ENCODE data around the gene MBNL1.

Gene MBNL1

DNA sequence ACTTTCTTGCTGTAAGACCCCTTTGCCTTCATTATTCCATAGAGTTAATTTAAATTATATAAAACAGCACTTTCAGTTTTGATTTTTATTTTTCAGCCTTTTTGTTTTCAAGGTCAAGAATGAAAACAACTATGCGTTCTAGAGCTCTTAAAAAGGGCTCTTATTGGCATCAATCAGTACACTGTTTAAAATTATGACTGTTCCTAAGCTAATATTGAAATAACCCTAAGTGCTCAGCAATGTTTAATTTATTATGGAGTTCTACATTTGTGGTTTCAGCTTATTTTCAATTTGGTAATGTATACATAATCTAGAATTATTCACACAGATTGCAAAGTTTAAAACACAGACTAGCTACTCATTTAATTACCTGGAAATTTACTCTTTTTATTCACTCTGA is 179.4 kb downstream of the MBNL1 start:
- DNase-seq (ENCODE audit: low spot score): no peak

DNA sequence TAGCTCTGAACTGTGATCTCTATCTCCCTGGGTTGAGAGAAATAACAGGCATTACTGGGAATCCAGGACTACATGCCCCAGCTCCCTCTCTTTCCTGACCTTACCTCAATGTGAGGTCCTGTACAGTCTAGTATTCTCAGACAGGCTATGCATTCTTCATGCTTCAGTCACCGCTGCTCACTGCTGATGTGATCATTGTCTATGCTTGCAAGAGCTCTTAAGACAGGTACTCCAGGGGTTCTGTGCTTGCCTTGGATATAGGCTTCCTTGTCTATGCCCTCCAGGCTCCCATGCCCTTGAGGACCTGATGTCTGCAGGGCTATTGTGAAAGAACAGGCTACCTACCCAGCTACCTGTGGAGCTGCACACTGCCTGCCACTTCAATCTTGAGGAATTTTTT is 183.6 kb downstream of the MBNL1 start:
- DNase-seq (ENCODE audit: low spot score): no peak

DNA sequence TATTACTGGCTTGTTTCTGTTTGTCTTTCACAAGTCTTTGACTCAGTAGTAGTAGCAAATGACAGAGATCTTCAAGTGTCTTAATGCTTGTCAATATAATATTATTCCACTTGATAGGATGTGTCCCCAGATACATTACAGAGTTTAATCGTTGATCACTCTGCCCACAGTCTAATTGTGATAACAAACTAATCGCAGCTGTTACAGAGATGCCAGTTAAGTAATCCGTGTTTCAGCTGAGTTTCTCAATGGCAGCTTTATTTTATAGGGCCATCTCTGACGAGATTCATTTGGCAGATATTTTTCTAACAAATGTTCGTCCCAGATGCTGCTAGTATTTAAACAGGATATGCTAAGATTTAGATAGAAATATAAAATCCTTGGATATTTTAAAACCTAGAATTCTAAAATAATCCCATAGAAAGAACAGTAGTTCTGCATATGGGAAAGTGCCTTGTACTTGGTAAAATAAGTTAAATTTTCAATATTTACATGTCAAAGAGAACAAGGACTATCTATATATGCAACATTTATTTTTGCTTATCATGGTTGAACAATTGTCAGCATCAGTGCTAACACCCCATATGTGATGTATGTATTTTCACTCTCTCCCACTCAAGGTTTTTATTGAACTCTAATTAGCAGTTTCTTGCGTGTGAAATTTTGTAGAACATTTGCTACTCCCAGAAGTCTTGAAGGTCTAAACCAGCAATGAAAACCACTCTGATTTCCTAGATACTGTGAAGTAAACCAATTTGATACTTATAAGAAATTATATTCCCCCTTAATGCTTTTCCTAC is 185.5 kb downstream of the MBNL1 start:
- DNase-seq (ENCODE audit: low spot score): no peak

DNA sequence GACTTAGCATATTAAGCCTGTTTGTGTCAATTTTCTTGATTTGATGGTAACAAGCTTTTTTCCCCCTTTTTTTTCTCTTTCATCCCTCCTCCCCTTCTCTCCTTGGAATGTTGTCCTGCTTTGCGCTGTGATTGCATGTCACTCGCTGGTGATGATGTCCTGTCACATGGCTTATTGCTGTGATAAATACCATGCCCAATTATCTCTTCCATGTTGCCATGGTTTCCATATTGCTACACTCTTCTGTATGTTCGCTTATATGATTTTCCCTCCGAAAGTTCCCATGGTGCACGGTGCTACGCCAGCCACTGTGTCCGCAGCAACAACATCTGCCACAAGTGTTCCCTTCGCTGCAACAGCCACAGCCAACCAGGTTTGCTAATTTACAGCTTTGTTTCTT is 187.3 kb downstream of the MBNL1 start:
- no peak for DNase-seq (ENCODE audit: low spot score)

DNA sequence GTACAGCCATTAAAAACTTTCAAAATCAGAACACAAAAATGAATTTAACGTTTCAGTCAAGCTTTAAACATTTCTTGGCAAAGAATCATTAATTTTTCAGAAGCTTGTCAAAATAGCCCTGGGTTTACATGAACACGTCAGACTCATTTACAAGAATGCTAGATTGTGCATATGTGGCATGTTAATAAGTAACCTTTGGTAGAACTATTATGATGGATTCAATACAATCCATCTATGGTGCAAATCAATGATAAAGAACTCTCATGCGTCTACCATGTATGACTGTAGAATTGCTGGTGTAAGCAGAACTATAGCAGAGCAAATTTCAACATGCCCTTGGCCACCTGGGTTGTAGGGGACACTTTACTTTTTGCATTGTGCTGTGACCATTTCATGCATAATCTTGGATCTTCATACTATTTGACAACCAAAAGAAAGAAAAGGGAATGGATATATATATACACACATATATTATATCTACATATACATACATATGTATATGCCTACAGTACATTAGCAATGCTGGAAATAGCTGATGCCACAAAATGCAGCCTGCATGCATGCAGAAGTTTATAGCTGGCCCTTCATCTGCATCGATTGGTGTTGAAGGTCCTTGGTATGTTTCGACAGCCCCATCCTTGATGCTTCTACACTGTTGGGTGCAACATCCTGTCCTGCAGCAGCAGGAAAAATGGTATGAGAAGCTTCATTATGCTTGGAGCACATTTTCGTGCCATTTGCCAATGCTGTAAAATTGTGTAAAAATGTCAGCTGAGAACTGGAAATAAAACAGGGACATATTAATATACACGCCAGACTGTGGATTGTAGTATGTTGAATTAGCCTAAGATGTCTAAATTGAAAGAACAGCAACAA is 189.0 kb downstream of the MBNL1 start:
- DNase-seq (ENCODE audit: low spot score): no peak

DNA sequence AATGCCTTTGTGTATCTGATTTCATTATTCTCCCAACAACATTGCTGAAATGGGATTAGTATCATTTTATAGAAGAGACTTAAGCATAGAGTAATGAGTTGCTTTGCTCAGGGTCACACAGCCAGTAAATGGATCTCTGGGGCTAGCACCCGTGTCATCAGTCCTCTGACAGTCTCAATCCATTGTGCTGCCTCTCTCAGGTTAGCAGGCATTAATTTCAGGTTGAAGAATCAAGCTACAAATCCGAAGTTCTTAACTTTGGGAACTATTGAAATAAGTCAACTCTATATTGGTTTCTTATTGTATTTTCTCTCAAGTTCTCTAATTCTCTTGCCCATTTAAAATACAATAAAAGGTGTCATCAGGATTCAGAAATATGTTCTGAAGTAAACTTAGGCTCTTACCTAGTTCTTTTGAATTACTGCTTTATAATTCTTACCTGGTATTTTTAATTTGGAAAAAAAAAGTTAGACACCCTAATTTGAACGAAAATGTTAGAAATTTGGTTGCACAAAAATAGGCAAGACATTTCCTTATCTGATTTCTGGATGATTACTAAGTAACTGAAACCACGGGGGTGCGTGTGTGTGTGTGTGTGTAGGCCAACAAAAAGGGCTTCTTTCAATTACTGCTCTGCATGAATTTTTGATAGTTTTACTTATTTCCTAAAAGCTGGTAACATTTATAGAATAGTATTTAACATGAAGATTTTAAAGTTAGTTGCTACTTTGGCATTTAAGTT is 189.8 kb downstream of the MBNL1 start:
- no peak for DNase-seq (ENCODE audit: low spot score)

DNA sequence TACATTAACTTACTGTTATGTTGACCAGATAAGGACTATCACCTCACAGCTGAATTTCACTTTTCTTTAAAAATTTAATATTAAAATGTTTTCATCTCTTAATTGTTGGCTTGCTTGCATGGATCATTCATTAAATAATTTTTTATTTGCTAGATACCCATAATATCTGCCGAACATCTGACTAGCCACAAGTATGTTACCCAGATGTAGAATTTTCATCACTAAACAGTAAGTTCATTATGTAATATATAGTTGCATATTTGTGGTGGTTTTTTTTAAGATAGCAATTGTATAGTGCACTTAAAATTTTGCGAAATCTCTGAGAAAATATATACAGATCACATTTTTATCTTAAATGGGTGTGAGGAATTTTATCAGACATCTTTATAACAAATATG is 190.4 kb downstream of the MBNL1 start:
- DNase-seq (ENCODE audit: low spot score): no peak

DNA sequence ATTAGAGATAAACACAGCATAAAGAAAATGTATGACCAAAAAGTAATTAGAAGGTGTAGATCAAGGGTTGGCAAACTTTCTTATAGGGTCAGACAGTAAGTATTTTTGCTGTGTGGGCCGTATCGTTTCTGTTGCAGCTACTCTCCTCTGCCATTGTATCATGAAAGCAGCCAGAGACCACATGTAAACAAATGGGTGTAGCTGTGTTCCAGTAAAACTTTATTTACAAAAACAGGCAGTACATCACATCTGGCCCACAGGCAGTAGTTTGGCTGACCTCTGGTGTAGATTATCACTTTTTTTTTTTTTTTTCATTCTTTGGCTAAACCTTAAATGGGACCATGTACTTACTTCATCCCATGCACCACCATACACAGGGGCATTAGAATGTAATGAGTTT is 190.8 kb downstream of the MBNL1 start:
- DNase-seq (ENCODE audit: low spot score): no peak

DNA sequence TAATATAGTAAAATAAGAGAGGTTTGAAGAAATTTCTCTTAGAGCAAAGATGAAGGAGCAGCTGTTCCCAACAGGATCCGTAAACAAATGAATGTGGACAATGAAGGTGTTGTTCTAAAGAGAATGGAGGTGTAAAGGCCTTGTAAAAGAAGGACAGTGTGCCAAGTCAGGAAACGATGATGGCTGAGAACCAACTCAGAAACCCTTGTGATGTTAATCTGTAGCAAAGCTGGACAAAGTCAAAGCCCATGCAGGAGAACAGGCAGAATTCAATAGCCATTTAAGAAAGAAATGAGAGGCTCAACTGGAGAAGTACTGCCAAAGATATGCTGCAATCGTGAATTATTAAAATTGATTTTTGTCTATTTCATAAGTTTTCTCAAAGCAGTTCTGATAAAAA is 192.2 kb downstream of the MBNL1 start:
- no peak for DNase-seq (ENCODE audit: low spot score)

DNA sequence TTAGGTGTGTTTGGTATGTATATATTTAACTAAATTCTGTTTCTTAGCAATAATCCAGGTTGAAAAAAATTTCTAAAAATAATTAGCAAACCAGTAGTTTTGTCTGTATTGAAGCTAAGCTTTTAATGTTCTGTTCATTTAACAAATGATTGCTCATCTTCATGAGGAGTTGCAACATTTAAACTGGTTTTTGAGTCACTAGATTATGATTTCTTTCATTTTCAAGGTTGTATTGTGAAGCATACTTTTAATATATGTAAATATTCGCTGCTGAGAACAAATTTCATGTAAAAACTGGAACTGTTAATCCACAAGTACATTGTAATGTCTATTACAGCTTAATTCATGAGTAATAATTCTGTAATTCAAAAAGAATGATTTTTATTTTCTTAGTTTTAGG is 192.7 kb downstream of the MBNL1 start:
- no peak for DNase-seq (ENCODE audit: low spot score)

DNA sequence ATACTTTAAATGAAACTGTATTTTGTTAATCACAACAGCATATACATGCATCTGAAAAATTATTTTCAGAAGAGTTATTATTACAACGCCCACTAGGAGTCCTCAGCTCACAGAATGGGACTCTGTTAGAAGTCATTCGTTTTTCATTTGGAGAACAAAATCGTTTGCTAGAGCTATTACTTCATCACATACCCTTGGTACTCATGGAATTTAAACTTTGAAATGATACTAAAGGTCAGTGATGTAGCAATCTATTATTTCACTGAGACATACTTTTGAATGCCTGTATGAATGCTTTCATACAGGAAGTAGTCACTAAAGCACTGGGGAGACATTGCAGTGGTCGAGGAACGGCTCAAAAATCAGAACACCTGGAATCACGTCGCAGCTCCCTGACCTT is 198.1 kb downstream of the MBNL1 start:
- DNase-seq (ENCODE audit: low spot score): peak; percentile 28

DNA sequence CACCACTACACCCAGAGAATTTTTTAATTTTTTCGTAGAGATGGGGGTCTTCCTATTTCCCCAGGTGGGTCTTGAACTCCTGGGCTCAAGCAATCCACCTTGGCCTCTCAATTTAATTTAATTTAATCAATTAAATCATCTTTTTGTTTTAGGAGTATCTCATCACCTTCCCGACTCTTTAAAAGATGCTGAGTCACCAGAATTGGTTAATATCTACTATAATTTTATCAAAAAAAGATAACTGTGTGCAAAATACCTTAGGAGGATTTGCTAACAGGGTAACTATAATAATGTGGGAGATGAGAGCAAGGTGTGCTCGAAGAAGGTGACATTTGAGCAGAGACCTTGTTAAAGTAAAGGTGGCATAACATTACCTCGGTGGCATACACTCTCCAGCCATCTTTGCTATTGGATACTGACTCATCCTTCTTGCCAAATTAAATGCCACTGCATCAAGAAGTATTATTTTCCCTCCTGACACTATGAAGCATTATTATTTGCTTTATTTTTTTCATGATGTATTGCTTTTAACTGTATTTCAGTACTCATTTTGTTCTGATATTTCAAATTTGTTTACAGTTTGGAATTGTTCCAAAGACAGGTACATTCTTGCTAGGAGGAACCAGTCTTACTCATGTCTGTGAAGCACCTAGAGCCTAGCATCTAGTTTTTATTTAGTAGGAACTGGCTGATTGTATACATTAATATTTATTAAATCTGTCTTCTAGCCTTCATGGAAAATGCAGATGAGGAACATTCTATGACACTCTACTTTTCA is 200.7 kb downstream of the MBNL1 start:
- DNase-seq (ENCODE audit: low spot score): no peak

DNA sequence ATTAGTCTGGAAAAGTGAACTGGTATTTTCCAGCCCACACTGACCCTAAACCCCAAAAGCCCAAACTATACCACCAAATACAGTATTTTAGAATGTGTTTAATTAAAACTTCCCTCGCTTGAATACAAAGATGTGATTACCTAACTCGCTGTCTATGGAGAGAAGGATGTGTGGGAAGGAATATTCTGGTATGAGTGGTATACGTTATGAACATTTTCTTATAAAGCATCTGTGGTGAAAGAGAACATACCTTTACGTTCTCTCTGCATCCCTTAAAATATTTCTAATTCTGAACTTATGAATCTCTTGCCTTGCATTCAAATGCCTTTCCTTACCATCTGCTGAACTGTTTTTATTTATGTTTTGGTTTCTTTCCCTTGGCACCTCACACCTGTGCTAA is 201.4 kb downstream of the MBNL1 start:
- no peak for DNase-seq (ENCODE audit: low spot score)

DNA sequence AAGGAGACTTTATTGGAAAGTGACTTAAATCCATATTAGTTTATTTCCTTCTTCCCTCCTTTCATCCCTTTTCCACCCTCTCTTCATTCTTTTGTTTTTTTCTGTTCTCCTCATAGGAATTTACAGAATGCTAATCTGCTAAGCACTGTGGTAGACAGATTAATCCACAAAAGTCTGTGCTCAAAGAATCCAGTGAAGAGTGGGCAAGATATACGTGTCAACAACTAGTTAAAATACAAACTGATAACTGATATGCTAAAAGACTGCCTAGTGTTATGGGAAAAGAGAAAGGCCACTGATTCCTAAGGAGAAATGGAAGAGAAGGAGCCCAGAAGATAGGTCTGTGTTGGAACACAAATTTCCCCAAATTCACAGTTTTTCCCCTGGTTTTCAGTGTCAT is 202.2 kb downstream of the MBNL1 start:
- no peak for DNase-seq (ENCODE audit: low spot score)

DNA sequence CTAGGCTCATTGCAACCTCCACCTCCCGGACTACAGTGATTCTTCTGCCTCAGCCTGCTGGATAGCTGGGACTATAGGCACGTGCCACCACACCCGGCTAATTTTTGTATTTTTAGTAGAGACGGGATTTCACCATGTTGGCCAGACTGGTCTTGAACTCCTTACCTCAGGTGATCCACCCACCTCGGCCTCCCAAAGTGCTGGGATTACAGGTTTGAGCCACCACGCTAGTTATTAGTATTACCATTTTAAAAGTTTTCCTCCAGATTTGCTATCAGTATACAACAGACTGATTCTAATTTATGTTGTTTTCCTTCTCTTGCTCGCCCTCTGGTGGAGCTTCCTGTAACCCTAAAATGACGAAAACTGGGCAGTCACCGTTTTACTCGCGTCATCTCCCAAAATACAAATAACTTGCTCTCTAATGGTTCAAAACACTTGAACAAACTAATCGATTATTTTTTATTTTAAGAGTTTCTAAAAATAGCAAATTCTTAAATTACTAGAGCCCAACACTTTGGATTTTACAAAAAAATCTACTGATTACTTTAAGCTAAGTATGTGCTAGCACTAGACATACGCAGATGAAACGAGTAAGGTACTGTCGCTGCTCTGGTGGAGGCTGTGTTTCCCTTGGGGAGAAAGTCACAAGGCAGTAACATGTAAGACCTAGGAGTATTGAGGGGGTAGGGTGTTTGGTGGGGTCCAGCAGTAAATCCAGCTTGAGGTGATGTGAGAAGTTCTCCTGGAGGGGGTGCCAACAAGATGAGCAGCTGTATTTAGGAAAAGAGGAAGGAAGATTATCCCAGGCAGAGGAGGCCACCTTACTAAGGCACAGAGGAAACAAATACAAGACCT is 203.3 kb downstream of the MBNL1 start:
- peak; percentile 69 for DNase-seq (ENCODE audit: low spot score)

DNA sequence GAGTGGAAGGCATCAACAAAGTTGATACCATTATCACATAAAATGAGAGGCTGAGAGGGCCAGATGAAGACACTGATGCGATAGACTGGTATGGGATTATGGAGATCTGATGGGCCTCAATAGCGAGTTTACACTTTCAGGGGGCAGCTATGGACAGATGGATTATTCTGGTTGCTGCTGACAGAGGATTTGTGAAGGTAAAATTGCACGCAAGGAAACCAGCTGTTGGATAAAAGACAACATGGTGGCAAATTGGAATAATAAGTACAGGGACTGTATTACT is 203.9 kb downstream of the MBNL1 start:
- DNase-seq (ENCODE audit: low spot score): no peak

DNA sequence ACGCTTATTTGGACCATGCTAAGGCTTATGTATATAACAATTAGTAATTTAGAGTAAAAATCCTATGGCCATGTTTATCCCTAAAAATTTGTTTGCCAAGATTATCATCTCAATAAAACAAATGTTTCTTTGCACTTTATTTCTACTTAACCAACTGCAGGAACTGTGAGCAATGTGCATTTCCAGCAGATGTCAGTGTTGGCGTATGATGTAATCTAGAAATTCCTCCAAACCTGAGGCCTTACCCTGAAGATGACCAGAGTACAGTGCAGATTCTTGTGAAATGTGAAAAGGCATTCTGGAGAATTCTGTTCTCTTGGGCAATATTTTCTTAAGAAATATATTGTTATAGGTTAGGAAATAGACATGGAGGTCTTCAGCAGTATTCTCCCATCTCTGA is 205.9 kb downstream of the MBNL1 start:
- peak; percentile 43 for DNase-seq (ENCODE audit: low spot score)

DNA sequence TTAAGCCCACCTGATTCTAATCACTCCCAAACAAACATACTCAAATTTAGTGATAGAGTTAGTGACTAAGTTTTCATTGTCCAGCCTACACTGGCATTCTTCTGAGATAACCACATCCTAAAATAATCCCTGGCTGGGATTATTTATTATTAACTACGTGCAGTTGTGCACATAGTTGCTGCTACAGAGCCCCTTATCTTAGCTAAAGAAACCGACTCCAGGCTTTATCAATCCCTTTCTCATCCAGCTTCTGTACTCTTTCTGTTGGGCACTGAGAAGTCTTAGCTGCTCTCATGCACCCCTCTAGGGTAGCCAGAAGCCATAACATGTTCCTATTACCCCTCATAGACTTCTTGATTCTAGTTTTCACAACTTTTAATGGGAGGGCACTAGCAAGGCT is 208.7 kb downstream of the MBNL1 start:
- DNase-seq (ENCODE audit: low spot score): no peak

DNA sequence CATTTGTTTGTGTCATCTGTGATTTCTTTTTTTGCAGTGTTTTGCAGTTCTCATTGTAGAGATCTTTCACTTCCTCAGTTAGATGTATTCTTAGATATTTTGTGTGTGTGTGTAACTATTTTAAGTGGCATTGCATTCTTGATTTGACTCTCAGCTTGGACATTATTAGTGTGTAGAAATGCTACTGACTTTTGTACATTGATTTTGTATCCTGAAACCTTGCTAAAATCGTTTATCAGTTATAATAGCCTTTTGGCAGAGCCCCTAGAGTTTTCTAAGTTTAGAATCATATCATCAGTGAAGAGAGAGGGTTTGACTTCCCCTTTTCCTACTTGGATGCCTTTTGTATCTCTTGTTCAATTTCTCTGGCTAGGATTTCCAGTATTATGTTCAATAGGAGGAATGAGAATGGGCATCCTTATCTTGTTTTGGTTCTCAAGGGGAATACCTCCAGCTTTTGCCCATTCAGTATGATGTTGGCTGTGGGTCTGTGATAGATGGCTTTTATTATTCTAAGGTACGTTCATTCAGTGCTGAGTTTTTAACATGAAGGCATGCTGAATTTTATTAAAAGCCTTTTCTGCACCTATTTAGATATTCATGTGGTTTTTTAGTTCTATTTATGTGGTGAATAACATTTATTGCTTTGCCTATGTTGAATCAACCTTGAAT is 211.7 kb downstream of the MBNL1 start:
- DNase-seq (ENCODE audit: low spot score): no peak

DNA sequence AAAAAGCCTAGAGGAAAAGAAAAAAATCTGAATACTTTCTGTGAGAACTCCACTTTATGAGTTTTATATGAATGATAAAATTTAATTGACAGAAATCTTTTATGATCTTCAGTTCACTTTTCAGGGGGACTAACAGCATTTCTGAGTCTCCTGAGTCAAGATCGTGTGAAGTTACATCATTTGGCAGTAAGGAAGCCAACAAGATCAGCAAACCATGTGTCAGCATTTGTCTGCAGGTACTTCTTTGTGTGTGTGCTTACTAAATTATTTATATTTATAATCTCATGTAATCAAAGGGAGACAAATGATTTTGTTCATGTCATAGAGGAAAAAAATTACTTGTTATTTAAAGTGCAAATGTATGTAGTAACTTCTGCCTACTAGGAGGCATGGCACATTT is 217.6 kb downstream of the MBNL1 start:
- no peak for DNase-seq (ENCODE audit: low spot score)

DNA sequence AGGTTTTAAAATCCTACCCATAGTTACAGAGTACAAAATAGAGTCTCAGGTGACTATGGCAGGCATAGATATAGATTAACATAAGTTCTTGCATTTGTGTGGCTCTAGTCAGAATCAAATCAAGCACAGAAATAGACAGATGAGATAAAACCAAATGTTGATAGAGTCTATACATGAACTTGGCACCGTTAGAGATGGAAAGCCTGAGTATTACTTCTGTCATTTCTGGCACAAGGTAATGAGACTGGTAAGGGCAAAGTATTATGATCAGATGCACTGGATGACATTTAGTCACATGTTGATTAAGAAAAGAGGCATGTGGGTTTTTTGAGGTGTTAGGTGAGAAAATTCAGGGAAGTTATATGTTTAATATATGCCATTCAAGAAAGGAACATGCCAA is 219.7 kb downstream of the MBNL1 start:
- DNase-seq (ENCODE audit: low spot score): no peak
